Measurements from ENCODE around the gene NDUFB10. TPM values are rescaled to one million over a fixed set of nuclear protein-coding genes. Genes with fewer than 3 reads are reported as not detected.

NDUFB10 gene
- total RNA-seq, 6 experiments from 2014 or later: 68.7 to 210 (median 81.2) TPM

DNA sequence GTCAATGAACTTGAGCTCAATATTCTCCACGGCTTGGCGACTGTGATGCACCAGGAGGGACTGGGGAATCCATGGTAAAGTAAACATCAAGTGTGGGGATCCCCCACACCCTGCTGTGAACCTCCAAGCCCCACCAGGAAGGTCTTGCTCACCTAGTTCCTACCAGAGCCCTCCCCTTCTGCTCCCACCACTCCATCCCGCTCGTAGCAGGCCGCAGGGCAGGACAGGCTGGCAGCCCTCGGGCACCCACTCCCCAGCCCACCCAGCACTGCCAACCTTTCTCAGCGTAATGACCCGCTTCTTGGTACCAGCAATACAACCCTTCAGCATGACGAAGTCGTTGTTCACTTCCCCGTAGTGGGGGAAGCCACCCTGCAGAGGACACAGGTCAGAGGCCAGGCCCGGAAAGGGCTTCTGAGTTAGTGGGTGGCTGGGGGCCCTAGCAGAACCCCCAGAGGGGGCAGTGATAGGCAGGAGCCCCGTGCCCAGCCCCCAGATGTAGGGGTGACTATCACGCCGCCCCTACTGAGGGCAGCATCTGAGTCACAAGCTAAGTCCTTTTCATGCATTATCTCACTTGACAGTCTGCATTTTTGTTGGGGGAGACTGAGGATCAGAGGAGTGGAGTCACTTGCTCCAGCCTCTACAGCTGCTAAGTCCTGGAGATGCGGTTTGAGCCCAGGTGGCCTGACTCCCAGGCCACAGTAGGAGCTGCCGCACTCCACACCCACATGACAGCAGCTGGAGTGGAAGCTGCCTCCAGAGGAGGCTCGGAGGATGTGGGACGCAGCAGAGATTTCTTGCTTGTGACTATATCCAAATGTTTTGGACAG, 13.6 kb upstream of the NDUFB10 start:
- intact Hi-C loops (cut with DNase I): no loop called here
- DNase-seq (peak in 1 of 3 donors; percentile 50), ATAC-seq (no peak)
- Histone ChIP-seq H3K27ac (no peak overlapping the region), H3K27me3 (no peaks in the 10 kb centered on the region), H3K4me1 (peaks cover 0 to 16% (median under 1%) of the 10 kb centered on the region in 4 donors), H3K36me3 (peaks cover 0 to under 1% (median 0%) of the 10 kb centered on the region in 4 donors), H3K9me3 (no peaks in the 10 kb centered on the region), H3K4me3 (no peak overlapping the region)
- WGBS (ENCODE audit: insufficient coverage, low coverage, low lambda C conversion rate, missing lambda C conversion rate): 89% methylated on average over 9 of the region's 19 CpGs
- TF ChIP-seq CTCF (IDR thresholded peaks at IDR 0.05): no peak
- TF ChIP-seq POLR2A (IDR thresholded peaks at IDR 0.05): no peak

GRCh38 chr16:1946495-1947368, 12.6 kb upstream of the NDUFB10 start:
- Histone ChIP-seq H3K9me3 (no peaks in the 10 kb centered on the region), H3K27me3 (no peaks in the 10 kb centered on the region), H3K4me3 (no peak overlapping the region), H3K27ac (no peak overlapping the region), H3K4me1 (peaks cover 0 to 8% (median 0%) of the 10 kb centered on the region in 4 donors), H3K36me3 (no peaks in the 10 kb centered on the region)
- DNase-seq (peak in 1 of 3 donors; percentile 50), ATAC-seq (no peak)
- 100% methylated on average over 1 of the region's 38 CpGs for WGBS (ENCODE audit: insufficient coverage, low coverage, low lambda C conversion rate, missing lambda C conversion rate)
- TF ChIP-seq CTCF (IDR thresholded peaks at IDR 0.05) (no peak), POLR2A (IDR thresholded peaks at IDR 0.05) (no peak)
- intact Hi-C loops (cut with DNase I): no loop called here

DNA sequence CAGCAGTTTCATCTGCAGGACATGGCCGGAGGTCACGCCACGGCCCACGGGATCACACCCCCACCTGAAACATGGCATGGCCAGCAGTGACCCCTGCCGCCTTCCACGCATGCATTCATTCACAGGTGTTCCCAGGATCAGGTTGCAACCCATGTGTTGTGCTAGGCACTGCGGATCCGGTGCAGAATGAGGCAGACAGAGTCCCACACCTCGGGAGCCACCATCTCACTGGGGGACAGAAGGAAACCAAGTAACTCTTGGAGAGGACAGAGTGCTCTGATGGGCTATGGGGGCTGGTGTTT, 12.0 kb upstream of the NDUFB10 start:
- Histone ChIP-seq H3K36me3 (no peaks in the 10 kb centered on the region), H3K4me1 (peaks cover 0 to 6% (median 0%) of the 10 kb centered on the region in 4 donors), H3K27me3 (no peaks in the 10 kb centered on the region), H3K9me3 (no peaks in the 10 kb centered on the region), H3K4me3 (no peak overlapping the region), H3K27ac (no peak overlapping the region)
- 60% methylated on average over 1 of the region's 9 CpGs for WGBS (ENCODE audit: insufficient coverage, low coverage, low lambda C conversion rate, missing lambda C conversion rate)
- TF ChIP-seq POLR2A (IDR thresholded peaks at IDR 0.05) (no peak), CTCF (IDR thresholded peaks at IDR 0.05) (no peak)
- intact Hi-C loops (cut with DNase I): no loop called here
- no peak for DNase-seq
- no peak for ATAC-seq

DNA sequence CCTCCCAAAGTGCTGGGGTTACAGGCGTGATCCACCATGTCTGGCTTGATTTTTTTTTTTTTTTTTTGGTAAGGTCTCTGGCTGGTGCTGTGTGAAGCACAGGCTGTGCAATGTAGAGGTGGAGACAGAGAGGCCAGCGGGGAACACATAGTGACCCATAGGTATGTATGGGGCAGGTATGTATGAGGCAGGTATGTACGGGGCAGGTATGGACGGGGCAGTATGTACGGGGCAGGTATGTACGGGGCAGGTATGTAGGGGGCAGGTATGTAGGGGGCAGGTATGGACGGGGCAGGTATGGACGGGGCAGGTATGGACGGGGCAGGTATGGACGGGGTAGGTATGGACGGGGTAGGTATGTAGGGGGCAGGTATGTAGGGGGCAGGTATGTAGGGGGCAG, 9.8 kb upstream of the NDUFB10 start:
- 86% methylated on average over 10 of the region's 11 CpGs for WGBS (ENCODE audit: insufficient coverage, low coverage, low lambda C conversion rate, missing lambda C conversion rate)
- H3K27ac ChIP-seq: no peak overlapping the region
- intact Hi-C loops (cut with DNase I): no loop called here
- TF ChIP-seq CTCF (IDR thresholded peaks at IDR 0.05) (no peak), POLR2A (IDR thresholded peaks at IDR 0.05) (no peak)
- DNase-seq (no peak), ATAC-seq (no peak)
- H3K9me3 ChIP-seq: no peaks in the 10 kb centered on the region
- H3K4me3 ChIP-seq: no peak overlapping the region
- no peaks in the 10 kb centered on the region for H3K27me3 ChIP-seq
- no peaks in the 10 kb centered on the region for H3K4me1 ChIP-seq
- no peaks in the 10 kb centered on the region for H3K36me3 ChIP-seq

Data from right lobe of liver (tissue), 6 donors.